Measurements from ENCODE around the gene CALML5.

Gene CALML5

DNA sequence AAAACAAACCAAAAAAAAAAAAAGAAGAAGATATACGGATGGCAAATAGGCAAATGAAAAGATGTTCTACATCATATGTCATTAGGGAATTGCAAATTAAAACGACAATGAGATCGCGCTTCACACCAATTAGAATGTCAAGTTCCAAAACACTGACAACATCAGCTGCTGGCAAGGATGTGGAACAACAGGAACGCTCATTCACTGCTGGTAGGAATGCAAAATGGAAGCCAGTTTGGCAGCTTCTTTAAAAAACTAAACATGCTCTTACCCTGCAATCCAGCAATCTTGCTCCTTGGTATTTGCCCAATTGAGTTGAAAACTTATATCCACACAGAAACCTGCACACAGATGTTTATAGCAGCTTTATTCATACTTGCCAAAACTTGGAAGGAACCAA, 34.8 kb downstream of the CALML5 start:
- Histone ChIP-seq H3K9me3 (ENCODE audit: low read depth, low read length) (no peaks in the 10 kb centered on the region), H3K9ac (ENCODE audit: insufficient read length) (no peak overlapping the region), H3K27ac (no peak overlapping the region), H3K4me3 (no peak overlapping the region), H3K36me3 (ENCODE audit: insufficient read depth, low read length) (no peaks in the 10 kb centered on the region; the same call in 1 of the 2 replicates)
- no peak for TF ChIP-seq EZH2 (IDR thresholded peaks at IDR 0.05)
- TF ChIP-seq POLR2AphosphoS5 (IDR thresholded peaks at IDR 0.05; ENCODE audit: borderline replicate concordance, low read depth, low read length) = no peak
- no peak for TF ChIP-seq FOXP2 (optimal IDR thresholded peaks at IDR 0.05; ENCODE audit: control extremely low read depth, extremely low read length, insufficient read depth)
- DNase-seq (ENCODE audit: low read depth, low spot score) = no peak

DNA sequence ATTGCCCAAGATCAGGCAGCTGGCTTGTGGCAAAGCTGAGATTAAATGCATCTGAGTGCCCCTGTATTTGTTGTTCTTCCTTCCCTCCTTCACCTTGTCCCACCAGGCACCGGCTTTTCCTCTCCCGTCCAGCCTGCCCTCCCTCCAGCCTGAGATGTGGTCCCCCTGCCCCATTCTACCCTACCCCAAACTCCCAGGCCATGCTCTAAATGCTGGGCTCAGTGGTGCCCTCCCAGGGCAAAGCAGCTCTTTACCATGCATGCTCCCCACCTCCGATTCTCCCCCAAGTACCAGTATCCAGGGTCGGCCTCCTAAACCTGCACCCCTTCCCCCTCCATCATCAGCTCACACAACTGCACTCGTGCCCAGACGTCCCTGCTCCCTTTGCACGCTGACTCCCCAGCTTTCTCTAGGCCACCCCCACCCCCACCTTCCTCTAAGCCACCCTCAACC, 36.5 kb downstream of the CALML5 start:
- no peak for DNase-seq (ENCODE audit: low read depth, low spot score)
- Histone ChIP-seq H3K9me3 (ENCODE audit: low read depth, low read length) (no peaks in the 10 kb centered on the region), H3K9ac (ENCODE audit: insufficient read length) (no peak overlapping the region), H3K27ac (no peak overlapping the region), H3K36me3 (ENCODE audit: insufficient read depth, low read length) (peaks cover 2% of the 10 kb centered on the region; the same call in 1 of the 2 replicates), H3K4me3 (no peak overlapping the region)
- TF ChIP-seq FOXP2 (optimal IDR thresholded peaks at IDR 0.05; ENCODE audit: control extremely low read depth, extremely low read length, insufficient read depth) = no peak
- TF ChIP-seq POLR2AphosphoS5 (IDR thresholded peaks at IDR 0.05; ENCODE audit: borderline replicate concordance, low read depth, low read length) = no peak
- no peak for TF ChIP-seq EZH2 (IDR thresholded peaks at IDR 0.05)

DNA sequence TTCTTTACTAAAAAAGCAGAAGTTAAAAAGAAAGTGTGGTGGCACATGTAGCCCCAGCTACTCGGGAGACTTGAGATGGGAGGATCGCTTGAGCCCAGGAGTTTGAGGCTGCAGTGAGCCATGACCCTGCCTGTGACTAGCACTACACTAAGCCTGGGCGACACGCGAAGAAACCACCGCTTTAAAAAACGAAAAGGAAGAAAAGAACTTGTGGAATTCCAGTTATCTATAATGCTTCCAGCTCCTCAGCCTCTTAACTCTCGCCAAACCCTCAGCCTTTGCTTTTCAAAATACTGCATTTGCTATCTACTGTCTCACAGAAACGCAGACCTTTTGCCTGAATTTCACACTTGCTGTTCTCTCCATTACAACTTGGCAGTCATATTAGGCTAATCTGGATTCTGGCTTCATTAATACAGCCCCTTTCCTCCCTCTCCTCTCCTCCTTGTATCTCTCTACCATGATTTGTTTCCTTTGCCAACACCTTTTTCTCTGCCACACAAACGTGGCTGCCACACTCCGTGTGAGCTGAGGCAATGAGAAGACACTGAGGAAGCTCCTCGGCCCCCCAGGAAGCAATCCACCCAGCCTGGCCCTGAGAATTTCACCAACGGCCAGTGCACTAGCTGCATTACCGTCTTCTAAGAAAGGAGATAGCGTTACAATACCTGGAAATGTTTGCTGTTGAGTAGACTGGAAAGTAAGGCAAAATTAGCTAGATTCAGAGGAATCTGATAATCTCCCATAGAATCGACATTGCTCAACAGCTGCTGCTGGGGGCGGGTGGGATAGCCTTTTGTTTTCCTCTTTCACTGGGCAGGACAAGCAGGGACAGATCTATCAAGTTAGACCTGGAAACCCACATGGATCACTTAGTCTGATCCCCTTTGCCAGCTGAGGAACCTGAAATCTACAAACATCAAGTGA, 37.2 kb downstream of the CALML5 start:
- no peak for DNase-seq (ENCODE audit: low read depth, low spot score)
- Histone ChIP-seq H3K4me3 (no peak overlapping the region), H3K9me3 (ENCODE audit: low read depth, low read length) (no peaks in the 10 kb centered on the region), H3K27ac (no peak overlapping the region), H3K36me3 (ENCODE audit: insufficient read depth, low read length) (peaks cover 3% of the 10 kb centered on the region; the same call in 1 of the 2 replicates), H3K9ac (ENCODE audit: insufficient read length) (no peak overlapping the region)
- TF ChIP-seq EZH2 (IDR thresholded peaks at IDR 0.05) (no peak), FOXP2 (optimal IDR thresholded peaks at IDR 0.05; ENCODE audit: control extremely low read depth, extremely low read length, insufficient read depth) (no peak), POLR2AphosphoS5 (IDR thresholded peaks at IDR 0.05; ENCODE audit: borderline replicate concordance, low read depth, low read length) (no peak)

DNA sequence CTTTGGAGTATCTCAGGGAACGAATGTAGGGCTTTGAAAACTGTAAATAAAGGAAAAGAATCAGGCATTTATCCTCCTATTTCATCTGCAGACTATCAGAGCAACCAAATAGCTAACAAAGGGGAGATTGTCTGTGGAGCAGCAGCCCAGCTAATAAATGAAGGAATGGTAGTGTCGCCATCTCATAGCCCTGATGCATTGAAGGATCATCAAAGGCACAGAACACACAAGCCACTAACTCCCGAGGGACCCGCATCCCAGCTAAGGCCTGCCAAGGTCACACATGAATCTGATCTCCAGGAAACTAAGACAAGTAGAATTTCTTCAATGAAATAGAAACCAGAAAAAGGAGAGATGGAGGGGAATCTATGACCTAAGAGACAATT, 38.2 kb downstream of the CALML5 start:
- H3K36me3 ChIP-seq (ENCODE audit: insufficient read depth, low read length) = peaks cover 10% of the 10 kb centered on the region; the same call in 1 of the 2 replicates
- H3K4me3 ChIP-seq = no peak overlapping the region
- no peaks in the 10 kb centered on the region for H3K9me3 ChIP-seq (ENCODE audit: low read depth, low read length)
- TF ChIP-seq FOXP2 (optimal IDR thresholded peaks at IDR 0.05; ENCODE audit: control extremely low read depth, extremely low read length, insufficient read depth) (no peak), EZH2 (IDR thresholded peaks at IDR 0.05) (no peak), POLR2AphosphoS5 (IDR thresholded peaks at IDR 0.05; ENCODE audit: borderline replicate concordance, low read depth, low read length) (no peak)
- DNase-seq (ENCODE audit: low read depth, low spot score) = no peak
- no peak overlapping the region for H3K27ac ChIP-seq
- no peak overlapping the region for H3K9ac ChIP-seq (ENCODE audit: insufficient read length)

DNA sequence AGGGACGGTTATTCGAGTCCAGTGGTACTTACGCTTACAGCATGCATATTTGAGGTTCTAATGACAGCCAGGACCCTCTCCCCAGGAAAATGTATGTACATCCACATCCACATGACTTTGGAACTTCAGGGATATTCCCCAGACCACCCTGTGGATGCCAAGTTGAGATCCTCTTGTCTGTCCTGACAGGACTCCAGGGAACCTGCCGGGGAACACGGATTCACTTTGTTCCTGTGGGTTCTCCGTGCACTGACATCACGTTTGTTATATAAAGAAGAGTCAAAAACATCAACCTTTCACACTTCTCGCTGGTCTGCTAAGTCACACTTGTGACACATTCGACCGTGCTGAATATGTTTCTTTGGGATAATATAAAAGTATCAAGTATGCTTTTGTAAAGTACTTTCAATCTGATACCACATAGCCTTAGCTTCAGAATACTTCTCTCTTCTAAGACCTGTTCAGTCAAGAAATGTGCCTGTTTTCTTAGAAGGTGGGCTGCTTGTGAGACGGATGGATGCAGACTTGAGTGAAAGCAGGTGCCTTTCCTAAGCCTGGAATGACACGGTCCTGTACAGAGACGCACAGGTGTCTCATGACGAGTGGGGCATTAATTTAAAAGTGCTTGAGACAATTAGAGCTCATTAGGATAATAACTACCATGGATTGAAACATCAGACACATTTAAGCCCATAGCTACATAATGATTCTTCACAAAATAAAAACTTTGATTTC, 38.7 kb downstream of the CALML5 start:
- Histone ChIP-seq H3K9ac (ENCODE audit: insufficient read length) (no peak overlapping the region), H3K36me3 (ENCODE audit: insufficient read depth, low read length) (peaks cover 16% of the 10 kb centered on the region), H3K4me3 (no peak overlapping the region), H3K27ac (no peak overlapping the region), H3K9me3 (ENCODE audit: low read depth, low read length) (no peaks in the 10 kb centered on the region)
- TF ChIP-seq EZH2 (IDR thresholded peaks at IDR 0.05) (no peak), POLR2AphosphoS5 (IDR thresholded peaks at IDR 0.05; ENCODE audit: borderline replicate concordance, low read depth, low read length) (no peak), FOXP2 (optimal IDR thresholded peaks at IDR 0.05; ENCODE audit: control extremely low read depth, extremely low read length, insufficient read depth) (no peak)
- DNase-seq (ENCODE audit: low read depth, low spot score) = no peak

DNA sequence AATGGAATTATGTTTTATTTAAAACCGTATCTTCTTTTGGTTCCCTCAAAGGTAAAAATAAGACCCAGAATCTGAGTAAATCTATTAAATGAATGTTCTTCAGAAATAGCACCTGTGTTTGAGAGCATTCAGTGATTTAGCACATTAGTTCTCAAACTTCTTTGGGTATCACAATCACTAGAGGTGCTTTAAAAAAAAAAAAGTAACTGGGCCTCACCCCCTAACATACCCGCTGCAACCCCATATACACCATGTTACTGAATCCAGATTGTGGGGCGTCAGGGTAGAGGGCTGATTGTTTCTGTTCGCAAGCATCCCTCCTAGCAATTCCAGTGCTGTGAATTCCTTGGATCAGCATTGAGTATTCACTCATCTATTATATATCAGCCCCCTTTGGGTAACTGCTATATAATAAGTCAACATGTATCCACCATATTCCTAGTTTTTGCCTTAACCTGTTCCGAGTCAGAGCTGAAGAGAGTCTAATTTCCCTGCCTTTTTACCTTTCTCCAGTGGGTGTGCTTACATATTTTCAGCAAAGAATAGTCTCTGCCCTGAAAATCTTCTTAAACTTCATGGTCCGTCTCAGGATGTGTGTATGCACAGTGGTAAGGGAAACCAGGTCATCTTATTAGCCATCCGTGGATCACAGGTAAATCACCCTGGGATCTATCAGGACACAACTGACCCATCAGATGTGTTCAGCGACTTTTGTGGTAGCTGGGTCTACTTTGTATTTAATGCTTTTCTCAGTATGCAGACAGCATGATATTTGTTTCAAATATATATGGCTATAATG, 40.2 kb downstream of the CALML5 start:
- no peak for TF ChIP-seq POLR2AphosphoS5 (IDR thresholded peaks at IDR 0.05; ENCODE audit: borderline replicate concordance, low read depth, low read length)
- TF ChIP-seq FOXP2 (optimal IDR thresholded peaks at IDR 0.05; ENCODE audit: control extremely low read depth, extremely low read length, insufficient read depth) = no peak
- TF ChIP-seq EZH2 (IDR thresholded peaks at IDR 0.05) = no peak
- H3K27ac ChIP-seq = no peak overlapping the region
- peaks cover 30% of the 10 kb centered on the region for H3K36me3 ChIP-seq (ENCODE audit: insufficient read depth, low read length)
- no peaks in the 10 kb centered on the region for H3K9me3 ChIP-seq (ENCODE audit: low read depth, low read length)
- no peak overlapping the region for H3K9ac ChIP-seq (ENCODE audit: insufficient read length)
- no peak for DNase-seq (ENCODE audit: low read depth, low spot score)
- no peak overlapping the region for H3K4me3 ChIP-seq

DNA sequence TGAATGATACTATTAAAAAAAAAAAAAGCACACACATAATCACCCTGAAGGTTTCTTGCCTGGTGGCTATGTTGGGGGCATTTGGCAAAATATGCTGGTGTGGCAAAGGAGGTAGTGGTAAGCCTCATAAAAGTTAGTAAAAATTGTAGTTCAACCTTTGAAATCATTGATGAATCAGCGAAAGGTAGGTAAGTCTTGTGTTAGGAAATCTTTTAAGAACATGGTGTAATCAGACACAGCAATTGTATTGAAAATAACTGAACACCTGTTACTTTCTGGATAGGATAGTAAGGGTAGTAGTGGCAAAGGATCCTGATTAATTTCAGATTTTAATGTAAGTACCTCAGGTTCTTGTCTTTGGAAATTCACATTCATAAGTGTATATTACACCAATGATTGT, 40.9 kb downstream of the CALML5 start:
- no peak overlapping the region for H3K27ac ChIP-seq
- no peak for DNase-seq (ENCODE audit: low read depth, low spot score)
- TF ChIP-seq EZH2 (IDR thresholded peaks at IDR 0.05) (no peak), FOXP2 (optimal IDR thresholded peaks at IDR 0.05; ENCODE audit: control extremely low read depth, extremely low read length, insufficient read depth) (no peak), POLR2AphosphoS5 (IDR thresholded peaks at IDR 0.05; ENCODE audit: borderline replicate concordance, low read depth, low read length) (no peak)
- H3K36me3 ChIP-seq (ENCODE audit: insufficient read depth, low read length) = peaks cover 38% of the 10 kb centered on the region
- H3K4me3 ChIP-seq = no peak overlapping the region
- no peaks in the 10 kb centered on the region for H3K9me3 ChIP-seq (ENCODE audit: low read depth, low read length)
- no peak overlapping the region for H3K9ac ChIP-seq (ENCODE audit: insufficient read length)

All from SK-N-MC (cell line).